ENCODE data around the gene UBA52.

DNA sequence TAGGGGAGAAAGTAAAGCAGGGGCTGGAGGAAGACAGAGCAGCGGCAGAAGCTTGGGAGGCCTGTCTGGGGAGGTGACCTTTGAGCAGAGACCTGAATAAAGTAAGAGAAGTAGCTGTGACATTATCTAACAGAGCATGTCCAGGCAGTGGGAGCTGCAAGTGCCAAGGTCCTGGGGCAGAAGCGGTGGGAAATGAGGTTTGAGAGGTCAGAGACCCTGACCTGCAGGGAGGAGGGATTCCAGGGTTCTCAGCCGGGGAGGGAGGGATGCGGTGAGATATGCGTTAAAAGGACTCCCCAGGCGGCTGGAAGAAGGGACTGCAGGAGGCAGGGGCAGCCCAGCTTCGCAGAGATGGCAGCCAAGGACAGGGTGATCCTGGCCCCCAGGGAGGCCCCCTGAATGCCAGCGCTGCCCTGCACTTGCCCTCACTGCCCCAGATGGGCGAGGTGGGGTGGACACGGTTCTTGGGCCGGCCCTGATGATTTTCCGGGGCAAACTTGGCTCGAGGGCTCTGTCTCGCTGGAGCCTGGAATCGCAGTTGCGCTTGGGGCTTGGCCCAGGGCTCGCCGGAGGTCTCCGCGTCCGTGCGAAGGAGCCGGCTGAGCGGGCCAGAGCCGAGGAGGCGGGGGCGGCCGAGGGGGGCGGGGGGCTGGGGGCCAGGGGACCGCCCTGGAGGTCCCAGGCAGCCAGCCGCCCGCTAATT is 31.7 kb downstream of the UBA52 start:
- TF ChIP-seq POLR2AphosphoS5 (IDR thresholded peaks at IDR 0.05; ENCODE audit: low read depth, low read length) = no peak
- no peak for TF ChIP-seq EZH2 (IDR thresholded peaks at IDR 0.05; ENCODE audit: low read depth, low read length, severe bottlenecking)
- TF ChIP-seq SIN3A (conservative IDR thresholded peaks at IDR 0.05 in 1 of 2, IDR thresholded peaks at IDR 0.05 in 1 of 2; ENCODE audit: low read depth in 1 of 2, low read length in 2 of 2) = no peak
- no peak for TF ChIP-seq GTF2F1 (IDR thresholded peaks at IDR 0.05; ENCODE audit: borderline replicate concordance, low read depth, low read length)
